Measurements from ENCODE around the gene FBXL7. TPM values are rescaled to one million over a fixed set of nuclear protein-coding genes. Genes with fewer than 3 reads are reported as not detected.

Gene FBXL7
- 5.0 TPM for total RNA-seq

GRCh38 chr5:15499528-15500324 is at the start of gene FBXL7:
Gene FBXL7 (plus strand): TSS chr5:15500180.

Small RNAs within 50 kb of the gene (small RNA-seq; reads per million reads assigned to genes)
- 10.1 reads per million, percentile 90 among the genes with 10 or more reads in this experiment for gene MIR887 (ENCODE audit: low replicate concordance)
